Adrenal gland (tissue), 5 donors: Measurements from ENCODE around the gene ABCA4.

Experiments
- CTCF ChIP-seq, 6 experiments: fragments of 450-650 bp in 4 of 6; fragments of 200-600 bp in 2 of 6; sonication (generic) in 1 of 6; IDR thresholded peaks; 1 replicate in 5 of 6; 2 replicates in 1 of 6; pipeline versions ENCODE4 v1.5.1 to v1.8.0; 2016 to 2021; ENCODE audit warnings: antibody characterized with exemption in 6 of 6, mild to moderate bottlenecking in 2 of 6, moderate library complexity in 1 of 6
- POLR2A ChIP-seq, 2 donors: fragments of 450-650 bp; IDR thresholded peaks; one replicate each; pipeline ENCODE4 v1.6.1; 2017; ENCODE audit warnings: antibody characterized with exemption in 2 of 2, mild to moderate bottlenecking in 2 of 2, moderate library complexity in 1 of 2
- donor health status: DM: no; HTN: no; CAD: no.

DNA sequence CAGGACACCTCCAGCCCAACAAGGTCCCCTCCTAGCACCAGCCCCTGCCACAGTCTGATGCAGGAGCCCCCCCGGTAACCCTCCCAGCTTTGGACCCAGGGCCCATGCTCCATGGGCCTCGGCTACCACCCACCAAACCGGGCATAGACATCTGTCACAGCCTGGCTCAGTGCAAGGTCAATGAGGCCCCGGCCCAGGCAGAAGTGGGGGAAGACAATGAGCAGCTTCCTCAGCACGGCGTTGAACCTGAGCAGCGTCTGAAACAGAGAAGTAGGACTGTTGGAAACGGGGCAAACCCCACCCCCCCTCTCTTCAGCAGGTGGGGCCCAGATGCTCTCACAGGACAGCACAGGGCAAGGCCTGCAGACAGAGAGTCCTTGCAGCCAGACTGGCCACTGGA, 109.8 kb downstream of the ABCA4 start:
- TF ChIP-seq CTCF (IDR thresholded peaks at IDR 0.05) (no peak), POLR2A (IDR thresholded peaks at IDR 0.05) (no peak)
